Measurements from ENCODE around the gene PIK3C2G. TPM values are rescaled to one million over a fixed set of nuclear protein-coding genes. Genes with fewer than 3 reads are reported as not detected.
A peak's percentile ranks its signal among the peaks of the same experiment; 100 is the strongest.
"Not testable (repeated sequence)": the region's sequence is repeated elsewhere in the genome, so short reads cannot be mapped to it uniquely, and the experiment has no call there.

Gene PIK3C2G
- total RNA-seq, 1 donor from 2014 or later, result 0.85 TPM

GRCh38 chr12:18472304-18472703 lies 211.0 kb downstream of the PIK3C2G start:
- DNase-seq (ENCODE audit: low read depth), result no peak

DNA sequence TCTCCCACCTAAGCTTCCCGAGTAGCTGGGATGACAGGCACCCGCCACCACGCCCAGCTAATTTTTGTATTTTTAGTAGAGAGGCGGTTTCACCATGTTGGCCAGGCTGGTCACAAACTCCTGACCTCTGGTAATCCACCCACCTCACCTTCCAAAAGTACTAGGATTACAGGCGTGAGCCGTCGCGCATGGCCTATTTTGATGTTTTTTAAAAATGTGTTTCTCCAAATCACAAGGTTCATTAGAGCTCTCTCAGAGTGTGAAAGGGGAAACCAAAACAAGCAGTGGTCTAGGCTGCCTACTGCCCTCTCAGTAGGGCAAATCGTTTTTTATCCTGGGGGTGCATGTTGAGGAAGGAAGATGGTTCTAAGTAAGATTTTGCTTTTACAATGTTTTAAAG lies 211.5 kb downstream of the PIK3C2G start:
- peak; percentile 3 for DNase-seq (ENCODE audit: low read depth)

DNA sequence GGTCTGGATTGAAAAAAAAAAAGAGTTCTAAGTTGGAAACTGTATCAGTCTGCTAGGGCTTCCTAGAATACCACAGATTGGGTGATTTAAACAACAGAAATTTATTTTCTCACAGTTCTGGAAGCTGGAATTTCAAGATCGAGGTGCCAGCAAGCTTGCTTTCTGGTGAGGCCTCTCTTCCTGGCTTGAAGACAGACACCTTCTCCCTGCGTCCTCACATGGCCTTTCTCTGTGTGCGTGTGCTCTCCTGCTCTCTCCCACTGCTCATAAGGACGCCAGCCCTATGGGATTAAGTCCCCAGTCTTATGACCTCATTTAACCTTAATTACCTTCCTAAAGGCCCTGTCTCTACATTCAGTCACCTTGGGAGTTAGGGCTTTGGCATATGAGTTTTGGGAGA lies 215.5 kb downstream of the PIK3C2G start:
- no peak for DNase-seq (ENCODE audit: low read depth)

- DNase-seq (ENCODE audit: low read depth), result peak; percentile 54
Observed at GRCh38 chr12:18479256-18479655, 217.9 kb downstream of the PIK3C2G start.

DNA sequence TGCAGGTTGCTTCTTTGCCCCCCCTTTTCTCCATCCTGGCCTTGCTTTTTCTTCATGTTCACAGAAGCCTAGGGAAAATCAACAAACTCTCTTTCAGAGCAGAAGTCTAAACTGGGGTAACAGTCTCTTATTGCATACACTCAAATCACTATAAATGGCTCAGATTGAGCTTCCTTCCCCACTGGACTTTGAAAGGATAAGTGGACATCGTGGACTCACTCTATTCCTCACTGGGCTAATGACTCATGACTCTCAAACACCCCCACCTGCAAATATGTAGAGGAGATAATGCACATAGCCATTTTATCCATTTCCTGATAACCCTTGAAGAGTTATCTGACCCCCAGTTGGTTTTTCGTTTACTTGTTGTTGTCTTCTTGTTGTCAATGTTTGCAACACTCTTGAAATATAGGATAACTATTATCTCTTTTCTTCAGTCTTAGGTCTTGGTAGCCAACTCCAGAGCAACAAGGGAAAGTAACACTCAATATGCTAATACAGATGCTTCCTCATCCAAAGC lies 221.3 kb downstream of the PIK3C2G start:
- DNase-seq (ENCODE audit: low read depth), result no peak

- peak; percentile 9 for DNase-seq (ENCODE audit: low read depth)
Observed at GRCh38 chr12:18483698-18484325, 222.5 kb downstream of the PIK3C2G start.

- no peak for DNase-seq (ENCODE audit: low read depth)
Observed at GRCh38 chr12:18486036-18486435, 224.7 kb downstream of the PIK3C2G start.

- DNase-seq (ENCODE audit: low read depth), result no peak
Observed at GRCh38 chr12:18487509-18487908, 226.2 kb downstream of the PIK3C2G start.

DNA sequence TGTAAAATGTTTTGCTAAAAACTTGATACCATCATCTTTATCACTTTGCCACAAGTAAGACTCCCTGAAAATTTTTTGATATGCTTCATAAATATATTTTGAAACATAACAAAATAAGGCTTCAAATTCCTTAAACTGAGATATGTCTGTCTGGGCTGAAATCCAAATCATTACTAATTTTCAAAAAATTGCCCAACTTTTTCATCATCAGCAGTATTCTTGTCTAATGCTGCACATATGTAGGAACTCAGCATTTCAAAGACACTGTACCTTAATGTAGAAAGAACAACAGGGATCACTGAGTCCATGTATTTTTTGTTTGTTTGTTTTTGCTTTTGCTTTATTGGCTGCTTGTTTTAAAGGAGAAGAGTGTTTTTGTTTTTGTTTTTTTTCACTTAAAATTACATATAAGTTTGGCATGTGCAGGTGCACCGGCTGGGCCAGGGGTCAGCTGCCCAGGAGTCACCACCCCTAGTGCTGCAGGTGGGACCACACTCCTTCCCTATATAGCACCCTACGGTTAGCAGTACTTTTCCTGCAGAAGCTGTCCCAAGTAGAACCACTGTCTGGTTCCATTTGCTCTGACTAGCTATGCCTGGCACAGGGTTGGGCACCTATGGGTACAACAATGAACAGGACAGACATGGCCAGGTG lies 231.2 kb downstream of the PIK3C2G start:
- DNase-seq (ENCODE audit: low read depth), result no peak

- no peak for DNase-seq (ENCODE audit: low read depth)
Observed at GRCh38 chr12:18496156-18496555, 234.8 kb downstream of the PIK3C2G start.

DNA sequence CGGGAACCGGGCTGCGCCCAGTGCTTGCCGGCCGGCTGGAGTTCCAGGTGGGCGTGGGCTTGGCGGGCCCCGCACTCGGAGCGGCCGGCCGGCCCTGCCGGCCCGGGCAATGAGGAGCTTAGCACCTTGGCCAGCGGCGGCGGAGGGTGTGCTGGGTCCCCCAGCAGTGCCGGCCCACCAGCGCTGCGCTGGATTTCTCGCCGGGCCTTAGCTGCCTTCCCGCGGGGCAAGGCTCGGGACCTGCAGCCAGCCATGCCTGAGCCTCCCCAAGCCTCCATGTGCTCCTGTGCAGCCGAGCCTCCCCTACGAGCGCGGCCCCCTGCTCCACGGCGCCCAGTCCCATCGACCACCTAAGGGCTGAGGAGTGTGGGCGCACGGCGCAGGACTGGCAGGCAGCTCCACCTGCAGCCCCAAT lies 238.8 kb downstream of the PIK3C2G start:
- DNase-seq (ENCODE audit: low read depth), result not testable (repeated sequence)

GRCh38 chr12:18500736-18501135 lies 239.4 kb downstream of the PIK3C2G start:
- DNase-seq (ENCODE audit: low read depth), result not testable (repeated sequence)

- no peak for DNase-seq (ENCODE audit: low read depth)
Observed at GRCh38 chr12:18502422-18502968, 241.2 kb downstream of the PIK3C2G start.

DNA sequence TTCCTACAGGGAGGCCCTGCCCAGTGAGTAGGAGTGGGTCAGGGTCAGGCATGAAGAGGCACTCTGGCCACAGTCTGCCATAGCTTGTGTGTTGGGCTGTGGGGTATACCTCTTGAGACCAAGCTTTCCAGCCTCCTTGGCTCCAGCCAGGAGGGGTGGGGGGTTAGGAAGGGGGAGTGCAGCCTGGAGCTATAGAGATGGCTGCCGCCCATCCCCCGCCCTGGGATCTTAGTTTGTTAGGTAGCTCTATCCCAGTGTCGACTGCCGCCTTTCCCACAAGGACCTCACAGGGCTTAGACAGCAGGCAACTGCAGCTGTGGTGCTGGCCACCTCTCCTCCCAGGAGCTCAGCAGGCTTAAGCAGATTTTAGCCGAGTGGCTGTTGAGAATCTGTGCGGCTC lies 260.1 kb downstream of the PIK3C2G start:
- no peak for DNase-seq (ENCODE audit: low read depth)

GRCh38 chr12:18522806-18523205 lies 261.5 kb downstream of the PIK3C2G start:
- DNase-seq (ENCODE audit: low read depth), result no peak

- DNase-seq (ENCODE audit: low read depth), result not testable (repeated sequence)
Observed at GRCh38 chr12:18542497-18542896, 281.2 kb downstream of the PIK3C2G start.

- DNase-seq (ENCODE audit: low read depth), result peak; percentile 95
Observed at GRCh38 chr12:18546399-18546798, 285.1 kb downstream of the PIK3C2G start.

DNA sequence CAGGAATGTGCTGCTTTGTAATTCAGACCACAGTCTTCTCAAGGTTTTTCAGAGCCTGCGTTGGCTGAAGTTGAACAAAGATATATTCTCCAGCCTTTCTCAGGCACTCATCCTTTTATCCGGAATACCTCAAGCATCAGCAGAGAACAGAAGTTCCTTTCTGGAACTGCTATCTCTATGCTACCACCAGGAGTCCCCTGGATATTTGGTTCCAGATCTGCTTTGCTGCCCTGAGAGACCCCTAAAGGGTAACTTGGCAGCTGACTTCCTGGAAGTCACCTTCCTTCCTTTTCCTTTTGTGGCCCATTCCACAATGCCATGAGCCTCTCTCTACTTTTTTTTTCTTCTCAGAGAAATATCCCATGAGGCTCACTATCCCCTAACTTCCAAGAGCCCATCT lies 288.3 kb downstream of the PIK3C2G start:
- DNase-seq (ENCODE audit: low read depth), result no peak

- no peak for DNase-seq (ENCODE audit: low read depth)
Observed at GRCh38 chr12:18551106-18551505, 289.8 kb downstream of the PIK3C2G start.

- DNase-seq (ENCODE audit: low read depth), result peak; percentile 44
Observed at GRCh38 chr12:18551701-18552100, 290.4 kb downstream of the PIK3C2G start.

DNA sequence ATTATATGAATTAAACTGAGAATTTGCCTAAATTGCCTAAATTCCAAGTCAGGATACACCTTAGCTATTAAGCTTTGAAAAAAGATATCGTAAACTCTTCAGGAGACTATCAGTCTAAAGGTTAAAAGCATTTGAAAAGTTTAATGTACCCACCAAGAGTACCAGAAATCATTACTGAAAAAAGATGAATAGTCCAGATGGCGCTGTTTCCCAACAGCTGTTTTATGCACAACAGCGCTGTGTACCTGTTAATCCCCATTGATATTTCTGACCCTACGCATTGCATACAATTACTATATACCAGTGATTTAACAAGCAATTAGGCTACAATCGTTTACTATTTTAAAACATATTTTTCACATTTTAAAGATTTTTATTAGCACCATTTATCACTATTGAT lies 291.5 kb downstream of the PIK3C2G start:
- no peak for DNase-seq (ENCODE audit: low read depth)

DNA sequence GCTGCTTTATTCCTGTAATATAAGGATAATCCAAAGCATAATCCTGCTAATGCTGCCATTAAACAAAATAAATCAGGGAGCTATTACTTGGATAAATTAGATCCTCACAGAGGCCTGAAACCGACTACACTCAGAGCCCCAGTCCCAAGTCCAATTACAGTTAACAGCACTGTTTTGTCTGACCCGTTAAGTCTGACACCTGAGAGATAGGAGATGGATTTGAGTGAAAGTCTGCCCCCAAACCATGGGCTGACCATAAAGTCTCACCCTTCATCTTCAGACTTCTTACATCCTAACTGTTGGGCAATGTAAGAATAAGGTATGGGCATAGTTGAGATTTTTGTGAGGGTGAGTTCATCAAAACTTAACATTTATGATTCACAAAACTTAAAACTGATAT lies 294.8 kb downstream of the PIK3C2G start:
- no peak for DNase-seq (ENCODE audit: low read depth)

GRCh38 chr12:18559242-18559641 lies 297.9 kb downstream of the PIK3C2G start:
- DNase-seq (ENCODE audit: low read depth), result no peak
